Tibial nerve (tissue), 4 donors: ENCODE results near the gene LRFN5.

Experiments
- EP300 ChIP-seq, 2 donors: sonication (generic); formaldehyde crosslinking; IDR thresholded peaks; one replicate each; pipeline ENCODE4 v1.6.1; 2017; ENCODE audit warnings: antibody characterized with exemption in 2 of 2, mild to moderate bottlenecking in 1 of 2
- POLR2A ChIP-seq, 2 donors: fragments of 450-650 bp; IDR thresholded peaks; one replicate each; pipeline ENCODE4 v1.6.1; 2017; ENCODE audit warnings: antibody characterized with exemption in 2 of 2, mild to moderate bottlenecking in 2 of 2, moderate library complexity in 2 of 2
- TF ChIP-seq, protein P1 (sequence below), 5 experiments: fragments of 200-600 bp in 3 of 5; fragments of 450-650 bp in 2 of 5; sonication (generic) in 3 of 5; IDR thresholded peaks; one replicate each; pipeline ENCODE4 v1.5.1; 2016 to 2019; ENCODE audit warnings: antibody characterized with exemption in 5 of 5, mild to moderate bottlenecking in 3 of 5, moderate library complexity in 2 of 5

- TF ChIP-seq, protein P1, sequence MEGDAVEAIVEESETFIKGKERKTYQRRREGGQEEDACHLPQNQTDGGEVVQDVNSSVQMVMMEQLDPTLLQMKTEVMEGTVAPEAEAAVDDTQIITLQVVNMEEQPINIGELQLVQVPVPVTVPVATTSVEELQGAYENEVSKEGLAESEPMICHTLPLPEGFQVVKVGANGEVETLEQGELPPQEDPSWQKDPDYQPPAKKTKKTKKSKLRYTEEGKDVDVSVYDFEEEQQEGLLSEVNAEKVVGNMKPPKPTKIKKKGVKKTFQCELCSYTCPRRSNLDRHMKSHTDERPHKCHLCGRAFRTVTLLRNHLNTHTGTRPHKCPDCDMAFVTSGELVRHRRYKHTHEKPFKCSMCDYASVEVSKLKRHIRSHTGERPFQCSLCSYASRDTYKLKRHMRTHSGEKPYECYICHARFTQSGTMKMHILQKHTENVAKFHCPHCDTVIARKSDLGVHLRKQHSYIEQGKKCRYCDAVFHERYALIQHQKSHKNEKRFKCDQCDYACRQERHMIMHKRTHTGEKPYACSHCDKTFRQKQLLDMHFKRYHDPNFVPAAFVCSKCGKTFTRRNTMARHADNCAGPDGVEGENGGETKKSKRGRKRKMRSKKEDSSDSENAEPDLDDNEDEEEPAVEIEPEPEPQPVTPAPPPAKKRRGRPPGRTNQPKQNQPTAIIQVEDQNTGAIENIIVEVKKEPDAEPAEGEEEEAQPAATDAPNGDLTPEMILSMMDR (IDR thresholded peaks at IDR 0.05), result no peak
- TF ChIP-seq POLR2A (IDR thresholded peaks at IDR 0.05) (no peak), EP300 (IDR thresholded peaks at IDR 0.05) (no peak)
These were observed 167.0 kb downstream of the LRFN5 start for GRCh38 chr14:41773536-41774279.
